K562 (cell line): ENCODE results near the gene LSP1. TPM values are rescaled to one million over a fixed set of nuclear protein-coding genes. Genes with fewer than 3 reads are reported as not detected.

Experiments
- ATAC-seq: fragments of 200-7000 bp; cut with Tn5 transposase; 3 replicates; pipeline ENCODE4 v1.9.1; 2020; ENCODE audit warnings: moderate library complexity
- BruUV-seq: library from RNA; stranded (reverse); fragments of 400-500 nt; replicated peaks from 2 replicates; lab custom pipeline; 2021; lab: Mats Ljungman, UMichigan
- CTCF ChIA-PET: fragments of 300-600 bp; formaldehyde crosslinking; extraction: SDS; loops from one replicate; lab custom pipeline; 2021; ENCODE audit warnings: low intra/inter-chr PET ratio; lab: Yijun Ruan, JAX
- POLR2A ChIA-PET: fragments of 300-600, 350-650 bp; sonication (Branson Sonifier 250); formaldehyde crosslinking; extraction: SDS; loops from one replicate; lab custom pipeline; 2021; ENCODE audit warnings: antibody characterized with exemption, inconsistent platforms; lab: Yijun Ruan, JAX
- DNase-seq, 4 experiments: peaks; one replicate each; pipeline versions ENCODE4 v3.0.0 to v3.0.0-alpha.2; 2011 to 2018; ENCODE audit warnings: low spot score in 3 of 4, mixed read lengths in 3 of 4; ENCODE audit errors: extremely low read depth in 1 of 4
- FAIRE-seq: peaks from 2 replicates; lab custom pipeline; 2011; peaks lifted over from hg19 to GRCh38; lab: Jason Lieb, UNC
- H2AFZ ChIP-seq: 2 replicates; pipeline ENCODE4 v1.6.0; 2011; ENCODE audit warnings: low read depth, low read length, control low read depth, inconsistent platforms
- H3K27ac ChIP-seq: fragments of 200-600 bp; 3 replicates; pipeline ENCODE4 v1.8.0; 2011; ENCODE audit warnings: low read depth, mild to moderate bottlenecking, control low read depth, inconsistent platforms, low read length, moderate library complexity, mixed read lengths; ENCODE audit errors: extremely low read depth
- H3K27me3 ChIP-seq, 2 experiments: fragments of 300-600 bp in 1 of 2; 2 replicates in 1 of 2; 3 replicates in 1 of 2; pipeline versions ENCODE4 v1.6.0 to v1.8.0; 2011; ENCODE audit warnings: inconsistent platforms in 2 of 2, low read length in 2 of 2, mild to moderate bottlenecking in 1 of 2, mixed read lengths in 1 of 2, moderate library complexity in 1 of 2; ENCODE audit not compliant: control insufficient read depth in 2 of 2, insufficient read depth in 2 of 2
- H3K36me3 ChIP-seq: fragments of 300-600 bp; 3 replicates; pipeline ENCODE4 v1.8.0; 2011; ENCODE audit warnings: mild to moderate bottlenecking, low read length, inconsistent platforms; ENCODE audit not compliant: control insufficient read depth, insufficient read depth
- H3K4me1 ChIP-seq, 2 experiments: fragments of 200-600 bp in 1 of 2; replicated peaks in 1 of 2; 2 replicates in 1 of 2; 3 replicates in 1 of 2; pipeline versions ENCODE4 v1.5.1 to v1.8.0; 2011; ENCODE audit warnings: inconsistent platforms in 2 of 2, low read length in 2 of 2, mild to moderate bottlenecking in 1 of 2, mixed read lengths in 1 of 2, moderate library complexity in 1 of 2; ENCODE audit not compliant: control insufficient read depth in 2 of 2, insufficient read depth in 2 of 2
- H3K4me2 ChIP-seq: 2 replicates; pipeline ENCODE4 v1.6.1; 2011; ENCODE audit warnings: low read length, control low read depth, inconsistent platforms, mixed read lengths; ENCODE audit not compliant: insufficient read depth
- H3K4me3 ChIP-seq: fragments of 200-600 bp; sonication (generic), shearing (Covaris generic); 2 replicates; pipeline ENCODE4 v1.5.1; 2016; ENCODE audit warnings: control low read depth, inconsistent platforms
- H3K79me2 ChIP-seq: fragments of 200-600 bp; 3 replicates; pipeline ENCODE4 v1.8.0; 2011; ENCODE audit warnings: low read length, inconsistent platforms; ENCODE audit not compliant: control insufficient read depth, insufficient read depth
- H3K9ac ChIP-seq, 2 experiments: 2 replicates each; pipeline versions ENCODE4 v1.6.0 to v1.6.1; 2011; ENCODE audit warnings: low read depth in 2 of 2, low read length in 2 of 2, control low read depth in 1 of 2, inconsistent platforms in 1 of 2, mild to moderate bottlenecking in 1 of 2, mixed read lengths in 1 of 2; ENCODE audit not compliant: insufficient read depth in 1 of 2
- H3K9me1 ChIP-seq: one replicate; pipeline ENCODE4 v1.6.0; 2011; ENCODE audit warnings: inconsistent platforms, mild to moderate bottlenecking, low read length, moderate library complexity; ENCODE audit not compliant: control insufficient read depth, insufficient read depth
- H3K9me3 ChIP-seq: replicated peaks from 2 replicates; pipeline ENCODE4 v1.5.1; 2011; ENCODE audit warnings: low read depth, low read length, inconsistent platforms; ENCODE audit not compliant: control insufficient read depth, insufficient read depth
- H4K20me1 ChIP-seq: replicated peaks from 2 replicates; pipeline ENCODE4 v1.6.1; 2011; ENCODE audit warnings: low read length, inconsistent platforms, mixed read lengths; ENCODE audit not compliant: control insufficient read depth, insufficient read depth
- BRCA1 ChIP-seq, 2 experiments: fragments of 450-650 bp in 1 of 2; sonication (generic) in 1 of 2; formaldehyde crosslinking in 1 of 2; IDR thresholded peaks; 2 replicates each; pipeline versions ENCODE4 v1.5.0 to v1.6.1; 2017 to 2020; ENCODE audit warnings: mild to moderate bottlenecking in 1 of 2, missing genetic modification reagents in 1 of 2
- ETV1 ChIP-seq: fragments of 450-650 bp; conservative IDR thresholded peaks from 2 replicates; pipeline ENCODE4 v1.6.1; 2016; ENCODE audit warnings: missing genetic modification characterization, control low read depth, low read depth, missing compliant biosample characterization
- RAD51 ChIP-seq: fragments of 450-650 bp; IDR thresholded peaks from 2 replicates; pipeline ENCODE4 v1.7.1; 2016; ENCODE audit warnings: low read depth, mild to moderate bottlenecking, borderline replicate concordance
- SIRT6 ChIP-seq: IDR thresholded peaks from one replicate; pipeline ENCODE4 v1.6.1; 2012; ENCODE audit warnings: low read depth, mild to moderate bottlenecking, control low read depth, inconsistent platforms, low read length, moderate library complexity
- SNIP1 ChIP-seq: fragments of 450-650 bp; IDR thresholded peaks from 2 replicates; pipeline ENCODE4 v1.7.1; 2017; ENCODE audit warnings: low read depth, mild to moderate bottlenecking
- ZNF311 ChIP-seq: fragments of 250-450 bp; sonication (Bioruptor Pico); IDR thresholded peaks from 2 replicates; pipeline ENCODE4 v1.4.0; 2020; ENCODE audit warnings: mild to moderate bottlenecking, moderate library complexity
- WGBS: fragments of 100-300 bp; shearing (Covaris generic); methylation state at CpG from one replicate; pipeline ENCODE4 v1.1.6; 2016; ENCODE audit warnings: low coverage, mixed read lengths; ENCODE audit not compliant: insufficient coverage; ENCODE audit errors: missing lambda C conversion rate; 5-methylcytosine and 5-hydroxymethylcytosine counted together
- in situ Hi-C: fragments of 300-500 bp; cut with MboI; formaldehyde crosslinking; loops from 4 replicates; pipeline ENCODE4 v1.15.0; 2018; ENCODE audit warnings: inconsistent platforms, mixed read lengths
- intact Hi-C: fragments of 100-400 bp; cut with micrococcal nuclease; formaldehyde crosslinking; loops from 2 replicates; pipeline ENCODE4 v1.14.2; 2022
- polyA plus RNA-seq, 8 experiments: library from polyadenylated mRNA; depleted of rRNA in 4 of 8; stranded (reverse) in 5 of 8; unstranded in 3 of 8; fragments of >200 nt; fragmentation: Nextera tagmentation in 2 of 8; fragmentation: Illumina TruSeq in 1 of 8; extraction: Ambion mirVana in 2 of 8; extraction: Trizol in 1 of 8; gene quantifications; 2 replicates each; pipeline versions ENCODE4 v1.2.1 to v1.2.3, GENCODE V29; 2011 to 2014; ENCODE audit warnings: inconsistent platforms in 1 of 8, missing spikeins in 1 of 8
- total RNA-seq, 7 experiments: library from RNA; depleted of rRNA in 6 of 7; stranded (reverse); fragments of >200 nt in 6 of 7; fragmentation: Illumina TruSeq in 2 of 7; extraction: Trizol in 2 of 7; gene quantifications; 2 replicates each; pipeline versions ENCODE4 v1.2.1 to v1.2.3, GENCODE V29; 2011 to 2021; ENCODE audit warnings: low replicate concordance in 1 of 7
- TF ChIP-seq, protein P1 (sequence below): fragments of 250-450 bp; sonication (Bioruptor Pico); IDR thresholded peaks from 2 replicates; pipeline ENCODE4 v1.5.0; 2022; ENCODE audit warnings: mild to moderate bottlenecking
- TF ChIP-seq, protein P2 (sequence below): fragments of 450-650 bp; formaldehyde crosslinking; IDR thresholded peaks from 2 replicates; pipeline ENCODE4 v1.4.0; 2020; ENCODE audit warnings: mild to moderate bottlenecking, moderate library complexity

LSP1 gene
- total and polyA plus RNA-seq, 9 of the 15 experiments (the other 6 are each of a cell fraction or from before 2014, with no cell fraction given) = 0.08 to 2.9 (median 0.65) TPM; not detected in 2

DNA sequence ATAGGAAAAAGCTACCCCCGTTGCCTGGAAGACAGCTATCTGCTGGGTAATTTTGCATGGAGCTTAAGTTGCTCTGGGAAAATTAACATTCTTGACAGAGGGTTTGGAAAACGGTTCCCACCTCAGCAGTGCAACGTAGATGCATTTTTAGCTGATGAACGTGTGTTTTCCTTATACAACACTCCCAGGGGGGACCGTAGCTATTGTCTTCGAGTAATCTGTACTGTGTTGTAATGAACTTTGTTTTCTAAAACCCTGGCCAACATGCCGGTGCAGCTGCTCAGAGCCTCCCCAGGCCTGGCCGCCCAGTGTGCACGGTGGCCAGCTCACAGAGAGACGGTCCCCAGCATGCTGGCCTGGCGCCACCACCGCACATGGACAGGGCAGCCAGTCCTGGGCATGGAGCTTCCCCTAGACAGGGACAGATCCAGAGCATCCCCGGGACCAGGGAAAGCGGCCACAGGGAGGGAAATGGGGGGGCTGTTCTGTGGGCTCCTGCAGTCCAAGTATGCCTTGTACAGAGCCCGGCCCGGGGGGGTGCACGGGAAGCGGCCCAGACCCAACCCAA is 68.8 kb downstream of the LSP1 start:
- peaks cover 15 to 71% of the 10 kb centered on the region in 2 experiments; a peak in 4 of 5 replicates for H3K27me3 ChIP-seq
- DNase-seq (no peak), ATAC-seq (no peak), FAIRE-seq (no peak)
- peaks cover 0 to 47% of the 10 kb centered on the region in 2 experiments; a peak in 2 of 5 replicates for H3K4me1 ChIP-seq
- no peak overlapping the region for H2AFZ ChIP-seq
- WGBS = 0% methylated on average over 14 of the region's 18 CpGs
- no peak overlapping the region for H3K9ac ChIP-seq
- H3K4me3 ChIP-seq = no peak overlapping the region
- in situ Hi-C loops (no loop called here), intact Hi-C loops (no loop called here)
- TF ChIP-seq ETV1 (tag) = no peak
- TF ChIP-seq, protein P1, sequence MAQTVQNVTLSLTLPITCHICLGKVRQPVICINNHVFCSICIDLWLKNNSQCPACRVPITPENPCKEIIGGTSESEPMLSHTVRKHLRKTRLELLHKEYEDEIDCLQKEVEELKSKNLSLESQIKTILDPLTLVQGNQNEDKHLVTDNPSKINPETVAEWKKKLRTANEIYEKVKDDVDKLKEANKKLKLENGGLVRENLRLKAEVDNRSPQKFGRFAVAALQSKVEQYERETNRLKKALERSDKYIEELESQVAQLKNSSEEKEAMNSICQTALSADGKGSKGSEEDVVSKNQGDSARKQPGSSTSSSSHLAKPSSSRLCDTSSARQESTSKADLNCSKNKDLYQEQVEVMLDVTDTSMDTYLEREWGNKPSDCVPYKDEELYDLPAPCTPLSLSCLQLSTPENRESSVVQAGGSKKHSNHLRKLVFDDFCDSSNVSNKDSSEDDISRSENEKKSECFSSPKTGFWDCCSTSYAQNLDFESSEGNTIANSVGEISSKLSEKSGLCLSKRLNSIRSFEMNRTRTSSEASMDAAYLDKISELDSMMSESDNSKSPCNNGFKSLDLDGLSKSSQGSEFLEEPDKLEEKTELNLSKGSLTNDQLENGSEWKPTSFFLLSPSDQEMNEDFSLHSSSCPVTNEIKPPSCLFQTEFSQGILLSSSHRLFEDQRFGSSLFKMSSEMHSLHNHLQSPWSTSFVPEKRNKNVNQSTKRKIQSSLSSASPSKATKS = no peak
- TF ChIP-seq BRCA1 (IDR thresholded peaks at IDR 0.05) = no peak
- no peak for TF ChIP-seq BRCA1 (CRISPR knock-in tag; IDR thresholded peaks at IDR 0.05)
- no peak for TF ChIP-seq SNIP1
- TF ChIP-seq, protein P2, sequence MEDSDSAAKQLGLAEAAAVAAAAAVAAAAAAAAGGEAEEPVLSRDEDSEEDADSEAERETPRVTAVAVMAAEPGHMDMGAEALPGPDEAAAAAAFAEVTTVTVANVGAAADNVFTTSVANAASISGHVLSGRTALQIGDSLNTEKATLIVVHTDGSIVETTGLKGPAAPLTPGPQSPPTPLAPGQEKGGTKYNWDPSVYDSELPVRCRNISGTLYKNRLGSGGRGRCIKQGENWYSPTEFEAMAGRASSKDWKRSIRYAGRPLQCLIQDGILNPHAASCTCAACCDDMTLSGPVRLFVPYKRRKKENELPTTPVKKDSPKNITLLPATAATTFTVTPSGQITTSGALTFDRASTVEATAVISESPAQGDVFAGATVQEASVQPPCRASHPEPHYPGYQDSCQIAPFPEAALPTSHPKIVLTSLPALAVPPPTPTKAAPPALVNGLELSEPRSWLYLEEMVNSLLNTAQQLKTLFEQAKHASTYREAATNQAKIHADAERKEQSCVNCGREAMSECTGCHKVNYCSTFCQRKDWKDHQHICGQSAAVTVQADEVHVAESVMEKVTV (CRISPR knock-in tag) = no peak
- TF ChIP-seq SIRT6 = no peak
- TF ChIP-seq ZNF311 = no peak
- no peak for TF ChIP-seq RAD51
- H3K79me2 ChIP-seq = no peaks in the 10 kb centered on the region
- H3K36me3 ChIP-seq = no peaks in the 10 kb centered on the region
- H4K20me1 ChIP-seq = peaks cover 9% of the 10 kb centered on the region; the same call in 1 of the 2 replicates
- CTCF ChIA-PET = no interaction called here
- H3K9me1 ChIP-seq = no peaks in the 10 kb centered on the region
- no peak overlapping the region for H3K27ac ChIP-seq
- no TSS peak for BruUV-seq
- no peaks in the 10 kb centered on the region for H3K9me3 ChIP-seq
- POLR2A ChIA-PET = interaction anchor here (1.0 kb wide), 1 partner anchor 14 kb away, joined by 3 read pairs; no protein-coding TSS in a partner anchor
- H3K4me2 ChIP-seq = no peak overlapping the region
